PFSK-1 (cell line): ENCODE results near the gene MAML2.
A peak's percentile ranks its signal among the peaks of the same experiment; 100 is the strongest.

Experiments
- POLR2AphosphoS5 ChIP-seq: IDR thresholded peaks from 2 replicates; pipeline ENCODE4 v1.6.1; 2012; ENCODE audit warnings: low read depth, mild to moderate bottlenecking, control low read depth, low read length, moderate library complexity
- TAF1 ChIP-seq: IDR thresholded peaks from 2 replicates; pipeline ENCODE4 v1.6.1; 2012; ENCODE audit warnings: low read length, control low read depth, borderline replicate concordance; ENCODE audit not compliant: insufficient read depth

GRCh38 chr11:96307776-96308140 lies 35.2 kb downstream of the MAML2 start:
- TF ChIP-seq TAF1, result 0 out of 2 replicates have a peak, but pooled peaks have one; percentile 51
- TF ChIP-seq POLR2AphosphoS5, result no peak
